AG09309 (cell line): ENCODE data around the gene USP47.
A peak's percentile ranks its signal among the peaks of the same experiment; 100 is the strongest.

ENCODE experiments used
- DNase-seq: peaks from one replicate; pipeline ENCODE4 v3.0.0-alpha.2; 2010; ENCODE audit warnings: low read depth
- H3K4me3 ChIP-seq: 2 replicates; pipeline ENCODE4 v1.5.1; 2011; ENCODE audit warnings: mild to moderate bottlenecking, low read depth, low read length, moderate library complexity; ENCODE audit not compliant: control insufficient read depth
- TF ChIP-seq, protein P1 (sequence below): IDR thresholded peaks from 2 replicates; pipeline ENCODE4 v1.5.1; 2011; ENCODE audit warnings: mild to moderate bottlenecking, low read depth, low read length, inconsistent platforms; ENCODE audit not compliant: insufficient read depth, control insufficient read depth; ENCODE audit errors: missing control alignments

USP47 gene

GRCh38 chr11:11876458-11876857 lies 34.7 kb downstream of the USP47 start:
- no peak overlapping the region for H3K4me3 ChIP-seq
- DNase-seq = no peak
- TF ChIP-seq, protein P1, sequence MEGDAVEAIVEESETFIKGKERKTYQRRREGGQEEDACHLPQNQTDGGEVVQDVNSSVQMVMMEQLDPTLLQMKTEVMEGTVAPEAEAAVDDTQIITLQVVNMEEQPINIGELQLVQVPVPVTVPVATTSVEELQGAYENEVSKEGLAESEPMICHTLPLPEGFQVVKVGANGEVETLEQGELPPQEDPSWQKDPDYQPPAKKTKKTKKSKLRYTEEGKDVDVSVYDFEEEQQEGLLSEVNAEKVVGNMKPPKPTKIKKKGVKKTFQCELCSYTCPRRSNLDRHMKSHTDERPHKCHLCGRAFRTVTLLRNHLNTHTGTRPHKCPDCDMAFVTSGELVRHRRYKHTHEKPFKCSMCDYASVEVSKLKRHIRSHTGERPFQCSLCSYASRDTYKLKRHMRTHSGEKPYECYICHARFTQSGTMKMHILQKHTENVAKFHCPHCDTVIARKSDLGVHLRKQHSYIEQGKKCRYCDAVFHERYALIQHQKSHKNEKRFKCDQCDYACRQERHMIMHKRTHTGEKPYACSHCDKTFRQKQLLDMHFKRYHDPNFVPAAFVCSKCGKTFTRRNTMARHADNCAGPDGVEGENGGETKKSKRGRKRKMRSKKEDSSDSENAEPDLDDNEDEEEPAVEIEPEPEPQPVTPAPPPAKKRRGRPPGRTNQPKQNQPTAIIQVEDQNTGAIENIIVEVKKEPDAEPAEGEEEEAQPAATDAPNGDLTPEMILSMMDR = peak; percentile 32

DNA sequence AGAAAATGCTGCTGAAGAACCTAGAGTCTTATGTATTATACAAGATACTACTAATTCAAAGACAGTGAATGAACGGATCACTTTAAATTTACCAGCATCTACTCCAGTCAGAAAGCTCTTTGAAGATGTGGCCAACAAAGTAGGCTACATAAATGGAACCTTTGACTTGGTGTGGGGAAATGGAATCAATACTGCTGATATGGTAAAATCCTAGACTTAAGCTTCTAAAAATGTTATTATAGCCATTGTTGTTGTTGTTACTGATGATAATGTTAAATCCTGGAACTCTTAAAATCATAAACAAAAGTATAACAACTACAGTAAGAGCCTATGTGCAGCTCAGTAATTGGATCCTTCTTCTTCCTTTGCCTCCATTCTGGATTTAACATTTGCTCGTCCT lies 38.4 kb downstream of the USP47 start:
- H3K4me3 ChIP-seq = no peak overlapping the region
- DNase-seq = no peak
- TF ChIP-seq, protein P1 = no peak

DNA sequence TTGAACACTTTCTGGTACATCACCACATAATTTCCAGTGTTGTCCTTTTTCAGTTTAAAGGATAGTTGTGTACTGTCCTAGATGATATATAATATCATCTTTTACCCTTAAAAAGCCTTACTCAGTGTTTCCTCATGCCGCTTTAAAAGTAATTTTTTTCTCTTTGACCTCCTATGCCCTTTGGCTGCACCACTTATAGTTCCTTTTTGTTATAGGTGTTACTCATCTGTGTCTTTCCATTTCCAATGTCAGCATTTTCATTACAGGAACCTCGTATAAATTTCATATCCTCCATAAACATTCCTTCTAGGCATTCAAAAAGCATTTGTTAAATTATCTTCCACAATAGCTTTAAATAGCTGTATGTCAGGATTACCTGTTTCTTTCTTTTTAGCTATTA lies 40.8 kb downstream of the USP47 start:
- TF ChIP-seq, protein P1 = no peak
- DNase-seq = no peak
- no peak overlapping the region for H3K4me3 ChIP-seq

GRCh38 chr11:11884351-11884750 lies 42.6 kb downstream of the USP47 start:
- no peak for DNase-seq
- TF ChIP-seq, protein P1 = no peak
- no peak overlapping the region for H3K4me3 ChIP-seq

- no peak overlapping the region for H3K4me3 ChIP-seq
- no peak for DNase-seq
- TF ChIP-seq, protein P1 = no peak
Measured at GRCh38 chr11:11884774-11885481, 43.2 kb downstream of the USP47 start.

DNA sequence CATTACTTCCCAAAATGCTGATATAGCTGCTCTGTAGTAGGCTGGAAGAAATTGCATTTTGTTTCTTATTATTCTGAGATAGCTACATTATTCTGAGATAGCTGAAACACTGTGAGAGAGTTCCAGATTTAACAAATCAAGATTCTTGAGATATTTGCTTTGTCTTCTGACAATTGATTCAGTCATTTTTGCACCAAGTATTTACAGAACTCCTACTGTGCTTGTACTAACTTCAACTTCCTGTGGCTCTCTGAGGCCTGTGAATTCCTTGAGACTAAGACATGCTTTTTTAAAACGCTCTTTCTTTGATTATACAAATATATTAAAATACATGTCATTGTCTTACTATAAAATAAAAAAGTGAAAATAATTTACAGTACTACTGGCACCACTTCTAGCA lies 52.7 kb downstream of the USP47 start:
- H3K4me3 ChIP-seq = no peak overlapping the region
- TF ChIP-seq, protein P1 = no peak
- no peak for DNase-seq
